Kidney epithelial cell (primary cell): ENCODE data around the gene ARHGAP32. TPM values are rescaled to one million over a fixed set of nuclear protein-coding genes. Genes with fewer than 3 reads are reported as not detected.

ENCODE experiments used
- DNase-seq: peaks from one replicate; pipeline ENCODE4 v3.0.0-alpha.2; 2010; ENCODE audit warnings: low read depth
- H3K27me3 ChIP-seq: 2 replicates; pipeline ENCODE4 v1.6.0; 2011; ENCODE audit warnings: low read length; ENCODE audit not compliant: control insufficient read depth, insufficient read depth
- H3K36me3 ChIP-seq: 2 replicates; pipeline ENCODE4 v1.5.1; 2011; ENCODE audit warnings: low read length; ENCODE audit not compliant: control insufficient read depth, insufficient read depth
- H3K4me3 ChIP-seq: 2 replicates; pipeline ENCODE4 v1.5.1; 2011; ENCODE audit warnings: low read depth, mild to moderate bottlenecking, control low read depth, low read length
- total RNA-seq: library from RNA; depleted of rRNA; stranded (reverse); fragments of >200 nt; gene quantifications from 2 replicates; pipeline ENCODE4 v1.2.3, GENCODE V29; 2015
- TF ChIP-seq, protein P1 (sequence below): IDR thresholded peaks from 2 replicates; pipeline ENCODE4 v1.5.1; 2011; ENCODE audit warnings: mild to moderate bottlenecking, moderate library complexity, low read length, control low read depth, inconsistent platforms; ENCODE audit not compliant: insufficient read depth, poor library complexity, severe bottlenecking

The ARHGAP32 gene
- total RNA-seq, 1 donor from 2014 or later: 15.4 TPM

DNA sequence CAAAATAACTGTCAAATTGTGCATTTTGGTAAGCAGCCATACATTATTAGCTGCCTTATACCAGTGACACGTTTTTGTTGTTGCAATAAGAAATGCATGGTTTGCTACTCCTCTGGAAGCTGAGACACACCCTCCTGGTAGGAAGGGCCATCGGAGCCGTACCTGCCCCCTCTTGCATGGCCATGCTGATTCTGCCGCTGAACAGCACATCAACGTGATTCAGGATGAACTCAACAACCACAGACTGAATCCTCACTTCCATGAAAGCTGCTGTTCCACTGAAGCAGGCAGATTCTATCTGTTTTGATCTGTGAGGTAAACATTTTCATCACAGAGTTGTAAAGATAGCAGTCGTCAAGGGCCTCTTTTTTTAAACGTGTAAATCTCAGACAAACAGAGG is 210.9 kb downstream of the ARHGAP32 start:
- Histone ChIP-seq H3K4me3 (no peak overlapping the region), H3K27me3 (no peaks in the 10 kb centered on the region), H3K36me3 (no peaks in the 10 kb centered on the region)
- TF ChIP-seq, protein P1, sequence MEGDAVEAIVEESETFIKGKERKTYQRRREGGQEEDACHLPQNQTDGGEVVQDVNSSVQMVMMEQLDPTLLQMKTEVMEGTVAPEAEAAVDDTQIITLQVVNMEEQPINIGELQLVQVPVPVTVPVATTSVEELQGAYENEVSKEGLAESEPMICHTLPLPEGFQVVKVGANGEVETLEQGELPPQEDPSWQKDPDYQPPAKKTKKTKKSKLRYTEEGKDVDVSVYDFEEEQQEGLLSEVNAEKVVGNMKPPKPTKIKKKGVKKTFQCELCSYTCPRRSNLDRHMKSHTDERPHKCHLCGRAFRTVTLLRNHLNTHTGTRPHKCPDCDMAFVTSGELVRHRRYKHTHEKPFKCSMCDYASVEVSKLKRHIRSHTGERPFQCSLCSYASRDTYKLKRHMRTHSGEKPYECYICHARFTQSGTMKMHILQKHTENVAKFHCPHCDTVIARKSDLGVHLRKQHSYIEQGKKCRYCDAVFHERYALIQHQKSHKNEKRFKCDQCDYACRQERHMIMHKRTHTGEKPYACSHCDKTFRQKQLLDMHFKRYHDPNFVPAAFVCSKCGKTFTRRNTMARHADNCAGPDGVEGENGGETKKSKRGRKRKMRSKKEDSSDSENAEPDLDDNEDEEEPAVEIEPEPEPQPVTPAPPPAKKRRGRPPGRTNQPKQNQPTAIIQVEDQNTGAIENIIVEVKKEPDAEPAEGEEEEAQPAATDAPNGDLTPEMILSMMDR: no peak
- DNase-seq: no peak

DNA sequence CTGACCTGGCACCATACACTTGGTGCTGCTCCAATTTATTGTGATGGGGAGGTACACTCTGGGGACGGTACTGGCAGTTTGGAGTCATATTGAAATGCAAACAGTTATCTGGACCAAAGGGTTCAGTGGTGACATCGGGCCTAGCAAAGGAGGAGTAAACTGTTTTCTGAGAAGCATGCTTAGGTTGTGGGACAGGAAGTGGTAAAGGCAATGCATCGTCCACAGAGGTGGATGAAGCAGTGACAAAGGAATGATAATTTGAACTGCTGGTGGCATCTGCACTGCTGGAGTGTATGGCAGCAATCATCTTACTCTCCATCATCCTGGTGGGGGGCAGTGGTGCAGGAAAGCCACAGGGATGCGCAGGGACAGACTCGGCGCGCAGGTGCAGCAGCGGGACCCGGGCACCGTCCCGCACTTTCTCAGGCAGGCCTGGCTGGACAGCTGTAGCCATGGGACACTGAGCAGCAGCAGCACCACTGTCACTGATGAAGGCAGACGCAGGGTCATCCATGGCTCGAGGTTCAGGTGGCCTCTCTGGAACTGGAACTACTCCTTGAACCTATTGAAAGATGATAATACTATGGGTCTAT is 221.4 kb downstream of the ARHGAP32 start:
- Histone ChIP-seq H3K4me3 (no peak overlapping the region), H3K27me3 (no peaks in the 10 kb centered on the region), H3K36me3 (peaks cover 1% of the 10 kb centered on the region)
- DNase-seq: no peak
- TF ChIP-seq, protein P1: no peak

DNA sequence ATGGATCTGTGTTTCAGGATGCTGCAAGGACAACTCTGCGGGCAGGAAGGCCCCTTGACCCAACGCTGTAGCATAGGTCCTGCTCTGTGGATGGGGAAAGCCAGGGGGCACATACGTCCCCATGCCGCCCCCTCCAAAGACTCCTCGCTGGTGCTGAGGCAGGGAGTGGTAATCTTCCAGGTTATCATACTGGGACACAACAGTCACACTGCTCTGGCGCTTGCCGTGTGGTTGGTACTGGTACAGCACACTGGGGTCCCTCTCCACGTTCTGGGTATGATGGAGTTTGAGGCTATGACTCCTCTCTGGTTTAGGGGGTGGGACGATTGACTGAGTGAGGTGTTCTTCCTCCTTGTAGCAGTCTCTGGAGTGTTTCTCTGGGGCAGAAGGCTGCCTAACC is 223.2 kb downstream of the ARHGAP32 start:
- DNase-seq: no peak
- no peaks in the 10 kb centered on the region for H3K27me3 ChIP-seq
- H3K36me3 ChIP-seq: peaks cover 1% of the 10 kb centered on the region
- TF ChIP-seq, protein P1: no peak
- H3K4me3 ChIP-seq: no peak overlapping the region

DNA sequence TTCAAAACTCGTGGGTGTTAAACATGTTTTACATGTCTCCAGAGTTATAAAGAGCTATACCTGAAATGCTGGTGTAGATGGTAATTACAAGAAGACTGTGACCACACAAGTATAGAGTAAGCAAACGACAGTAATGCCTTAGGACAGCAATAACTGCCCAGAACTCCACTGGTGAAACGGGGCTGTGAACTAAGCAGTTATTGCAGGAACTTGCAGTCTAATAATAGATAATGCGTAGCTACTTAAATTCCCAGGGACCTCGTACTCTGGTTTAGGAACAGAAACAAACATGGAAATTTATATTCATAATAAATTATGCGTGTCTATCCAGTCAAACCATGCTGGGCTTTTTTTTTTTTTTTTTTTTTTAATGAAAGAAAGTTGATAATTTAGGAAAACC is 224.5 kb downstream of the ARHGAP32 start:
- TF ChIP-seq, protein P1: no peak
- Histone ChIP-seq H3K36me3 (peaks cover 1% of the 10 kb centered on the region), H3K27me3 (no peaks in the 10 kb centered on the region), H3K4me3 (no peak overlapping the region)
- no peak for DNase-seq

DNA sequence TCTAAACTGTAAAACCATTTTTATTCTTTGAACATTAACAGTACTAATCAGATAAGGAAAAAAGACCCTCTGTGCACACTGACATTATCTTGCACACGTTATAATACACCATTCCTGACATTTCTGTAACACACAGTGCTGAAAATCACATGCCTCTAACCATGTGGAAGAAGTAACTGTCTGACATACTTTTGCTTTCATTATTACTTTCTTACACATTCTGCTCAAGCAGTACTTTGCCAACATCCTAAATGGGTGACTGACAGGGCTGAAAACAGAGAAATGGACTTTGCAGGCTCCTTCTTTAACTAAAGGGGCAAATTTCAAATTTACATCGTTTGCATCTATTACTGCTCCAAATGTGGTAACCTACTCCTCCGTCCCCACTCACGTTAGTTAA is 226.6 kb downstream of the ARHGAP32 start:
- TF ChIP-seq, protein P1: no peak
- no peak for DNase-seq
- H3K4me3 ChIP-seq: no peak overlapping the region
- H3K36me3 ChIP-seq: no peaks in the 10 kb centered on the region
- H3K27me3 ChIP-seq: no peaks in the 10 kb centered on the region

DNA sequence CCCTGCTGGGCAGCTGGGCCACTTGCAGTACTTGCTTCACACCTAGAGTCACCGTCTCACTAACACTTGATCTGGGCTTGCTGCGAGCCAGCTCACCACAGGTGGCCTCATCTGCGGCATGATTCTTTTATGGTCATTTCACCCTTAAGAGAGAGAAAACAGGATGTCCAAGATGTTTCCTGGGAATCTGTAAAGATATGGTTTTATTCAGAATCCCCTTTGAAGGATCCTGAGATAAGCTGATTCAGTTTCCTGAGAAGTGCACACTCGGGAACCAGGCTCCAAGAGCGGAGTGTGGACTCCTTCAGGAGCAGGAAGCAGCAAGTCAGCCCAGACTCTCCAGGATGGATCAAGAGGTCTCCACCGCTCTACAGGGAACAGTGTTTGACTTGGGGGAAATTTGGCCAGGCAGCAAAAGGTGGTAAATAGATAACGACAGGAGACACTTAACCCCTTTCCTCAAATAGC is 227.6 kb downstream of the ARHGAP32 start:
- TF ChIP-seq, protein P1: no peak
- Histone ChIP-seq H3K36me3 (no peaks in the 10 kb centered on the region), H3K27me3 (no peaks in the 10 kb centered on the region), H3K4me3 (no peak overlapping the region)
- no peak for DNase-seq
